ENCODE results near the gene NCR3LG1.

NCR3LG1 gene, protein sequence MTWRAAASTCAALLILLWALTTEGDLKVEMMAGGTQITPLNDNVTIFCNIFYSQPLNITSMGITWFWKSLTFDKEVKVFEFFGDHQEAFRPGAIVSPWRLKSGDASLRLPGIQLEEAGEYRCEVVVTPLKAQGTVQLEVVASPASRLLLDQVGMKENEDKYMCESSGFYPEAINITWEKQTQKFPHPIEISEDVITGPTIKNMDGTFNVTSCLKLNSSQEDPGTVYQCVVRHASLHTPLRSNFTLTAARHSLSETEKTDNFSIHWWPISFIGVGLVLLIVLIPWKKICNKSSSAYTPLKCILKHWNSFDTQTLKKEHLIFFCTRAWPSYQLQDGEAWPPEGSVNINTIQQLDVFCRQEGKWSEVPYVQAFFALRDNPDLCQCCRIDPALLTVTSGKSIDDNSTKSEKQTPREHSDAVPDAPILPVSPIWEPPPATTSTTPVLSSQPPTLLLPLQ

GRCh38 chr11:17351510-17352176 is at the start of gene NCR3LG1:
Gene NCR3LG1, plus strand, starts transcription at chr11:17351800. Its CDS starts 170 bp downstream, at chr11:17351970.
- peak within 1 kb of the TSS; percentile 59 for H3K4me3 ChIP-seq (ENCODE audit: low read depth, low read length)

GRCh38 chr11:17313349-17314231 is 38.0 kb upstream of the NCR3LG1 start:
- Histone ChIP-seq H3K27me3 (ENCODE audit: control insufficient read depth, insufficient read depth, low read length) (no peaks in the 10 kb centered on the region), H3K27ac (ENCODE audit: low read depth, low read length) (no peak overlapping the region)

More at GRCh38 chr11:17351510-17352176, at the start of gene NCR3LG1:
- Histone ChIP-seq H3K9ac (ENCODE audit: low read depth, low read length) (no peak within 1 kb of the TSS), H3K27ac (ENCODE audit: low read depth, low read length) (no peak within 1 kb of the TSS), H3K4me1 (ENCODE audit: control insufficient read depth, insufficient read depth, low read length) (peaks cover 18% of the 10 kb centered on the region), H3K9me3 (ENCODE audit: control insufficient read depth, insufficient read depth, low read length) (no peaks in the 10 kb centered on the region), H3K36me3 (ENCODE audit: control insufficient read depth, insufficient read depth, low read length) (no peaks in the 10 kb centered on the region), H3K27me3 (ENCODE audit: control insufficient read depth, insufficient read depth, low read length) (peaks cover 62% of the 10 kb centered on the region)

DNA sequence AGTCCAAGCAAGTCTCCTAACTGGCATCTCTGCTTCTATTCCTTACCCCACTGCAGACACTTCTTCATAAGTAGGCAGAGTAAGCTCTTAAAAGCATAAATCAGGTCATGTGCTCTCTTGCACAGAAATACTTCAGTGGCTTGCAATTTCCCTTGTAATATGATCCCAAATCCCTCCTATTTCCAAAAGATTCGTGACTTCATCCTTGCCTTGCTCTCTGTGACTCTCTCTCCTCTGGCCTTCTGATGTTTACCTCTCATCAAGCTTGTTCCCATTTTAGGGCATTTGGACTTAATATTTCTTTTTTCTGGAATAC is 37.4 kb upstream of the NCR3LG1 start:
- H3K4me3 ChIP-seq (ENCODE audit: low read depth, low read length) = no peak overlapping the region
- 0 out of 2 replicates have a peak, but pooled peaks cover 3% of the 10 kb centered on the region for H3K4me1 ChIP-seq (ENCODE audit: control insufficient read depth, insufficient read depth, low read length)
- H3K9ac ChIP-seq (ENCODE audit: low read depth, low read length) = no peak overlapping the region
- H3K9me3 ChIP-seq (ENCODE audit: control insufficient read depth, insufficient read depth, low read length) = no peaks in the 10 kb centered on the region
- H3K27ac ChIP-seq (ENCODE audit: low read depth, low read length) = no peak overlapping the region
- no peaks in the 10 kb centered on the region for H3K36me3 ChIP-seq (ENCODE audit: control insufficient read depth, insufficient read depth, low read length)
- H3K27me3 ChIP-seq (ENCODE audit: control insufficient read depth, insufficient read depth, low read length) = no peaks in the 10 kb centered on the region

More at GRCh38 chr11:17313349-17314231, 38.0 kb upstream of the NCR3LG1 start:
- Histone ChIP-seq H3K9me3 (ENCODE audit: control insufficient read depth, insufficient read depth, low read length) (no peaks in the 10 kb centered on the region), H3K9ac (ENCODE audit: low read depth, low read length) (no peak overlapping the region), H3K4me3 (ENCODE audit: low read depth, low read length) (no peak overlapping the region), H3K4me1 (ENCODE audit: control insufficient read depth, insufficient read depth, low read length) (0 out of 2 replicates have a peak, but pooled peaks cover 3% of the 10 kb centered on the region), H3K36me3 (ENCODE audit: control insufficient read depth, insufficient read depth, low read length) (no peaks in the 10 kb centered on the region)

- Histone ChIP-seq H3K4me3 (ENCODE audit: low read depth, low read length) (no peak overlapping the region), H3K9ac (ENCODE audit: low read depth, low read length) (no peak overlapping the region), H3K27me3 (ENCODE audit: control insufficient read depth, insufficient read depth, low read length) (no peaks in the 10 kb centered on the region), H3K27ac (ENCODE audit: low read depth, low read length) (no peak overlapping the region), H3K36me3 (ENCODE audit: control insufficient read depth, insufficient read depth, low read length) (no peaks in the 10 kb centered on the region), H3K4me1 (ENCODE audit: control insufficient read depth, insufficient read depth, low read length) (0 out of 2 replicates have a peak, but pooled peaks cover 3% of the 10 kb centered on the region), H3K9me3 (ENCODE audit: control insufficient read depth, insufficient read depth, low read length) (no peaks in the 10 kb centered on the region)
Observed at GRCh38 chr11:17314904-17315426, 36.6 kb upstream of the NCR3LG1 start.

DNA sequence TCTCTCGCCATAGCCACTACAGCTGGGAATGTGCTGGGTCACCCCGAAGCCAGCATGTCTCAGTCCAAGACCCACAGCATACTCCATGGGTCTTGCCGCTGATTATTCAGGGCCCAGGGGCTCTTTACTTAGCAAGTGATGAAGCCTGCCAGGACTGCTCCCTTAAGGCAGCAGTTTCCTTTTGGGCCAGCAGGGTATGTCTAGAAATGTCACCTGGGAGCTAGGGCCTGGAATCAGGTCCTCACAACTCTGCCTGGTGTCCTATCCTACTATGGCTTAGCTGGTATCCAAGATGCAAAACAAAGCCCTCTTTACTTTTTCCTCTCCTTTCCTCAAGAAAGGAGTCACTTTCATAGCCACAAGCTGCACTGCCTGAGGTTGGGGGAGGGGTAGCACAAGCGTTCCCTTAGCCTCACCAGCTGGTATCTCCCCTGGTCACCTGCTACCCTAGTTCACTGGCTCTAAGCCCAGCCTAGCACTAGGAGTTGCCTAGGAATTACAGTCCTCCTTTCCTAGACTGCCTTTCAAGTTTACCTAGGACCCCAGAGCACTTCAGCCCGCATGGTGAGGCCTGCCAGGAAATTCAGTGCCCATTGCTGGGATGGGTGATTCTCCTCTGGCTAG is 22.6 kb upstream of the NCR3LG1 start:
- Histone ChIP-seq H3K27ac (ENCODE audit: low read depth, low read length) (no peak overlapping the region), H3K27me3 (ENCODE audit: control insufficient read depth, insufficient read depth, low read length) (no peaks in the 10 kb centered on the region; the same call in 1 of the 2 replicates), H3K9me3 (ENCODE audit: control insufficient read depth, insufficient read depth, low read length) (no peaks in the 10 kb centered on the region), H3K9ac (ENCODE audit: low read depth, low read length) (no peak overlapping the region), H3K4me3 (ENCODE audit: low read depth, low read length) (no peak overlapping the region), H3K4me1 (ENCODE audit: control insufficient read depth, insufficient read depth, low read length) (no peaks in the 10 kb centered on the region), H3K36me3 (ENCODE audit: control insufficient read depth, insufficient read depth, low read length) (no peaks in the 10 kb centered on the region)

GRCh38 chr11:17331669-17332068 is 19.9 kb upstream of the NCR3LG1 start:
- Histone ChIP-seq H3K4me1 (ENCODE audit: control insufficient read depth, insufficient read depth, low read length) (no peaks in the 10 kb centered on the region), H3K36me3 (ENCODE audit: control insufficient read depth, insufficient read depth, low read length) (no peaks in the 10 kb centered on the region), H3K9me3 (ENCODE audit: control insufficient read depth, insufficient read depth, low read length) (no peaks in the 10 kb centered on the region), H3K9ac (ENCODE audit: low read depth, low read length) (no peak overlapping the region), H3K27me3 (ENCODE audit: control insufficient read depth, insufficient read depth, low read length) (no peaks in the 10 kb centered on the region; the same call in 1 of the 2 replicates), H3K4me3 (ENCODE audit: low read depth, low read length) (no peak overlapping the region), H3K27ac (ENCODE audit: low read depth, low read length) (no peak overlapping the region)

DNA sequence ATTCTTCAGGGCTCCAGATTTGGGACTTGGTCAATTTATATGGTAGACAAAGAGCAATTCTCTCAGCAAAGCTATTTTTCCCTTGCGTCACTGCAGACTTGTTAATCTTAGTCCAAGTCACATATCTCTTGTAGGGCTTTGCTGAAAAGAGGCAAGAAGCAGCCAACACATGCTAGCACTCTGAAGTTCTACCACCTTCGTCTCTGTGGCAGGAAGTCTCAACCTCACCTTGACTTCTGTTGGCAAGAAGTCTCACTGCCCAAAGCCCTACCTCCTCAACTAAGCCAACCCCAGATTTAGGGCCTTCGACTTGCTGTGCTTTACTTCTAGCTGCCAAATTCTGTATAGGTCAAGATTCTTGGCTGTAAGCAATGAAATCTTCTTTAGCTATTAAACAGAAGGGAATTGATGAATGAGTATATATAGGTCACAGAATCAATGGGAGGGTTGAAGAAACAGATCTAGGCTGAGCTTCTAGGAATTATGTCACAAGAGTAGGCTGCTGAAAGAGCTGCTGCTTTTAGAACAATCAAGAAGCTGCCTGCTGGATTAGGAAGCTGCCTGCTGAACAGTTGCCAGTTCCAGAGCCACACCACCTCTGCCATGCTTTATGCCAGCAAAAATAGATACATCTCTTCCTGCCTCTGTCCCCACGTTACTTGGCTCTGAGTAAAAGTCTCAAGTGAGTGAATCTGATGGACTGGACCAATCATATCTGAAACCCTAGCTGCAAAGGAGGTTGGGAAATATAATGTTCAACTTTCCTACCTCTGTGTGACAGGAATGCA is 17.6 kb upstream of the NCR3LG1 start:
- Histone ChIP-seq H3K4me1 (ENCODE audit: control insufficient read depth, insufficient read depth, low read length) (no peaks in the 10 kb centered on the region), H3K36me3 (ENCODE audit: control insufficient read depth, insufficient read depth, low read length) (no peaks in the 10 kb centered on the region), H3K4me3 (ENCODE audit: low read depth, low read length) (no peak overlapping the region), H3K27me3 (ENCODE audit: control insufficient read depth, insufficient read depth, low read length) (no peaks in the 10 kb centered on the region; the same call in 1 of the 2 replicates), H3K27ac (ENCODE audit: low read depth, low read length) (no peak overlapping the region), H3K9ac (ENCODE audit: low read depth, low read length) (no peak overlapping the region), H3K9me3 (ENCODE audit: control insufficient read depth, insufficient read depth, low read length) (no peaks in the 10 kb centered on the region)

GRCh38 chr11:17343257-17343656 is 8.3 kb upstream of the NCR3LG1 start:
- Histone ChIP-seq H3K27ac (ENCODE audit: low read depth, low read length) (no peak overlapping the region), H3K9me3 (ENCODE audit: control insufficient read depth, insufficient read depth, low read length) (no peaks in the 10 kb centered on the region), H3K4me3 (ENCODE audit: low read depth, low read length) (no peak overlapping the region), H3K4me1 (ENCODE audit: control insufficient read depth, insufficient read depth, low read length) (peaks cover 8% of the 10 kb centered on the region; the same call in 1 of the 2 replicates), H3K9ac (ENCODE audit: low read depth, low read length) (no peak overlapping the region), H3K27me3 (ENCODE audit: control insufficient read depth, insufficient read depth, low read length) (no peaks in the 10 kb centered on the region), H3K36me3 (ENCODE audit: control insufficient read depth, insufficient read depth, low read length) (no peaks in the 10 kb centered on the region)

DNA sequence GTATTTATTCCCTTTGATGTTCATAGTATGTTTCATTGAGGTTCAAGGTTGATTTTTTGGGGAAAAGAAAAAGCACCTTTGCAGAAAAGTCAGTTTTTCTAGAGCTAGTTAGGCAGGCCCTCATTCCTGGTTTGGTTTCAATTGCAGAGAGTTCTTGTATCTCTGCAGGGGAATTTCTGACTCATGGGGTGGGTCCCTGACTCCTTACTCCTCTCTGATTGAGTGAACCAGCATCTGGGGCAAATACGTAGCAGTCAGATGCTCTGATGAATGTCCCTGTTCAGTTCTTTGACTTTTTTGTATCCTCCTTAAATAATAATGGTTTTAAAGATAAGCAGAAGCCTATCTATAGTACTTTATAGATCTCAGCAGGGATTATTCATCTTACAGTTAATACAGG is 7.7 kb upstream of the NCR3LG1 start:
- H3K36me3 ChIP-seq (ENCODE audit: control insufficient read depth, insufficient read depth, low read length) = no peaks in the 10 kb centered on the region
- peaks cover 8% of the 10 kb centered on the region; the same call in 1 of the 2 replicates for H3K4me1 ChIP-seq (ENCODE audit: control insufficient read depth, insufficient read depth, low read length)
- no peak overlapping the region for H3K9ac ChIP-seq (ENCODE audit: low read depth, low read length)
- H3K27ac ChIP-seq (ENCODE audit: low read depth, low read length) = no peak overlapping the region
- H3K4me3 ChIP-seq (ENCODE audit: low read depth, low read length) = no peak overlapping the region
- peaks cover 1% of the 10 kb centered on the region for H3K27me3 ChIP-seq (ENCODE audit: control insufficient read depth, insufficient read depth, low read length)
- no peaks in the 10 kb centered on the region for H3K9me3 ChIP-seq (ENCODE audit: control insufficient read depth, insufficient read depth, low read length)
